ENCODE measurements around the gene MTUS2.

- TF ChIP-seq POLR2A (IDR thresholded peaks at IDR 0.05): no peak
- TF ChIP-seq EP300 (IDR thresholded peaks at IDR 0.05; ENCODE audit: low read depth): no peak
- TF ChIP-seq, protein P1, sequence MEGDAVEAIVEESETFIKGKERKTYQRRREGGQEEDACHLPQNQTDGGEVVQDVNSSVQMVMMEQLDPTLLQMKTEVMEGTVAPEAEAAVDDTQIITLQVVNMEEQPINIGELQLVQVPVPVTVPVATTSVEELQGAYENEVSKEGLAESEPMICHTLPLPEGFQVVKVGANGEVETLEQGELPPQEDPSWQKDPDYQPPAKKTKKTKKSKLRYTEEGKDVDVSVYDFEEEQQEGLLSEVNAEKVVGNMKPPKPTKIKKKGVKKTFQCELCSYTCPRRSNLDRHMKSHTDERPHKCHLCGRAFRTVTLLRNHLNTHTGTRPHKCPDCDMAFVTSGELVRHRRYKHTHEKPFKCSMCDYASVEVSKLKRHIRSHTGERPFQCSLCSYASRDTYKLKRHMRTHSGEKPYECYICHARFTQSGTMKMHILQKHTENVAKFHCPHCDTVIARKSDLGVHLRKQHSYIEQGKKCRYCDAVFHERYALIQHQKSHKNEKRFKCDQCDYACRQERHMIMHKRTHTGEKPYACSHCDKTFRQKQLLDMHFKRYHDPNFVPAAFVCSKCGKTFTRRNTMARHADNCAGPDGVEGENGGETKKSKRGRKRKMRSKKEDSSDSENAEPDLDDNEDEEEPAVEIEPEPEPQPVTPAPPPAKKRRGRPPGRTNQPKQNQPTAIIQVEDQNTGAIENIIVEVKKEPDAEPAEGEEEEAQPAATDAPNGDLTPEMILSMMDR (IDR thresholded peaks at IDR 0.05): no peak
- no peak for TF ChIP-seq POLR2AphosphoS5 (IDR thresholded peaks at IDR 0.05)
Measured at GRCh38 chr13:29493796-29494195, 673.7 kb downstream of the MTUS2 start.
